GM23338 (cell line): ENCODE data around the gene RYR2. TPM values are rescaled to one million over a fixed set of nuclear protein-coding genes. Genes with fewer than 3 reads are reported as not detected.

Experiments
- ATAC-seq: fragments of 200-7000 bp; cut with Tn5 transposase; 3 replicates; pipeline ENCODE4 v1.9.1; 2020
- DNase-seq: peaks from one replicate; pipeline ENCODE4 v3.0.0-alpha.2; 2015; ENCODE audit warnings: low spot score
- H2AFZ ChIP-seq: fragments of 200-600 bp; sonication (generic); 2 replicates; pipeline ENCODE4 v1.8.0; 2016; ENCODE audit warnings: antibody characterized with exemption, mild to moderate bottlenecking, moderate library complexity
- H3F3A ChIP-seq: fragments of 200-600 bp; sonication (generic); replicated peaks from 2 replicates; pipeline ENCODE4 v1.8.0; 2017; ENCODE audit warnings: antibody characterized with exemption, mixed run types, low read depth
- H3K27ac ChIP-seq: fragments of 200-600 bp; sonication (generic); 2 replicates; pipeline ENCODE4 v1.6.1; 2016; ENCODE audit warnings: low read depth
- H3K27me3 ChIP-seq: fragments of 200-600 bp; sonication (generic); 2 replicates; pipeline ENCODE4 v1.8.0; 2016; ENCODE audit warnings: mild to moderate bottlenecking, mixed run types, moderate library complexity; ENCODE audit not compliant: insufficient read depth
- H3K36me3 ChIP-seq: fragments of 200-600 bp; sonication (generic); 2 replicates; pipeline ENCODE4 v1.8.0; 2016; ENCODE audit warnings: mild to moderate bottlenecking; ENCODE audit not compliant: insufficient read depth
- H3K4me1 ChIP-seq: fragments of 200-600 bp; sonication (generic); 2 replicates; pipeline ENCODE4 v1.8.0; 2016; ENCODE audit warnings: mild to moderate bottlenecking, moderate library complexity; ENCODE audit not compliant: insufficient read depth
- H3K4me2 ChIP-seq: fragments of 200-600 bp; sonication (generic); 2 replicates; pipeline ENCODE4 v1.7.1; 2017; ENCODE audit warnings: mixed run types
- H3K4me3 ChIP-seq: fragments of 200-600 bp; sonication (generic); 2 replicates; pipeline ENCODE4 v1.6.1; 2016; ENCODE audit warnings: mixed run types
- H3K79me2 ChIP-seq: fragments of 200-600 bp; sonication (generic); replicated peaks from 2 replicates; pipeline ENCODE4 v1.8.0; 2017; ENCODE audit warnings: mild to moderate bottlenecking; ENCODE audit not compliant: insufficient read depth
- H3K9me2 ChIP-seq: fragments of 200-600 bp; sonication (generic); 2 replicates; pipeline ENCODE4 v1.8.0; 2017; ENCODE audit not compliant: insufficient read depth
- H4K20me1 ChIP-seq: fragments of 200-600 bp; sonication (generic); replicated peaks from 2 replicates; pipeline ENCODE4 v1.8.0; 2017; ENCODE audit warnings: mild to moderate bottlenecking; ENCODE audit not compliant: insufficient read depth
- H3K27ac Mint-ChIP-seq: 2 replicates; pipeline ENCODE4 v1.8.0; 2020; ENCODE audit warnings: inconsistent platforms, mild to moderate bottlenecking, moderate library complexity, mixed read lengths
- H3K27me3 Mint-ChIP-seq: 3 replicates; pipeline ENCODE4 v1.8.0; 2022; ENCODE audit warnings: low read depth, mild to moderate bottlenecking, moderate library complexity, mixed read lengths, inconsistent platforms; ENCODE audit not compliant: insufficient read depth, poor library complexity
- H3K36me3 Mint-ChIP-seq: 3 replicates; pipeline ENCODE4 v1.8.0; 2021; ENCODE audit warnings: low read depth, mild to moderate bottlenecking, inconsistent platforms, moderate library complexity, mixed read lengths
- H3K4me1 Mint-ChIP-seq: 3 replicates; pipeline ENCODE4 v1.8.0; 2020; ENCODE audit warnings: mild to moderate bottlenecking, inconsistent platforms, mixed read lengths
- H3K4me3 Mint-ChIP-seq: 3 replicates; pipeline ENCODE4 v1.8.0; 2021; ENCODE audit warnings: moderate library complexity, mild to moderate bottlenecking, inconsistent platforms, mixed read lengths
- H3K9me3 Mint-ChIP-seq: 3 replicates; pipeline ENCODE4 v1.8.0; 2020; ENCODE audit warnings: moderate library complexity, mild to moderate bottlenecking, inconsistent platforms, mixed read lengths
- CREB1 ChIP-seq: fragments of 250-450 bp; sonication (Bioruptor Pico); IDR thresholded peaks from 2 replicates; pipeline ENCODE4 v1.5.0; 2020; ENCODE audit warnings: low read depth, mild to moderate bottlenecking, moderate library complexity
- EZH2 ChIP-seq: fragments of 200-600 bp; sonication (generic); IDR thresholded peaks from one replicate; pipeline ENCODE4 v1.8.0; 2017; ENCODE audit warnings: antibody characterized with exemption, mild to moderate bottlenecking, low read depth; ENCODE audit not compliant: unreplicated experiment
- EZH2phosphoT487 ChIP-seq: fragments of 200-600 bp; sonication (generic); IDR thresholded peaks from one replicate; pipeline ENCODE4 v1.8.1; 2018; ENCODE audit warnings: antibody characterized with exemption; ENCODE audit not compliant: unreplicated experiment
- JUNB ChIP-seq: IDR thresholded peaks from one replicate; pipeline ENCODE4 v1.6.1; 2016; ENCODE audit warnings: antibody characterized with exemption; ENCODE audit not compliant: unreplicated experiment
- NANOG ChIP-seq: IDR thresholded peaks from 2 replicates; pipeline ENCODE4 v1.6.1; 2016; ENCODE audit warnings: antibody characterized with exemption, borderline replicate concordance
- POLR2AphosphoS5 ChIP-seq: IDR thresholded peaks from 2 replicates; pipeline ENCODE4 v1.6.1; 2016; ENCODE audit warnings: antibody characterized with exemption, low read depth
- STAT1 ChIP-seq: IDR thresholded peaks from one replicate; pipeline ENCODE4 v1.6.1; 2016; ENCODE audit warnings: antibody characterized with exemption; ENCODE audit not compliant: unreplicated experiment
- ZNF114 ChIP-seq: fragments of 250-450 bp; sonication (Bioruptor Pico); IDR thresholded peaks from 2 replicates; pipeline ENCODE4 v1.5.0; 2020; ENCODE audit warnings: mild to moderate bottlenecking, moderate library complexity
- ZNF331 ChIP-seq: fragments of 250-450 bp; sonication (Bioruptor Pico); IDR thresholded peaks from 2 replicates; pipeline ENCODE4 v1.5.0; 2020; ENCODE audit warnings: low read depth, mild to moderate bottlenecking, moderate library complexity
- polyA plus RNA-seq: library from polyadenylated mRNA; unstranded; fragments of >200 nt; fragmentation: Nextera tagmentation; extraction: Ambion mirVana; gene quantifications from 2 replicates; pipeline ENCODE4 v1.2.1, GENCODE V29; 2016
- total RNA-seq: library from RNA; depleted of rRNA; stranded (reverse); fragments of >200 nt; shearing (Covaris generic); gene quantifications from 2 replicates; pipeline ENCODE4 v1.2.3, GENCODE V29; 2014
- TF ChIP-seq, protein P1 (sequence below): IDR thresholded peaks from 2 replicates; pipeline ENCODE4 v1.6.1; 2016; ENCODE audit warnings: antibody characterized with exemption
- TF ChIP-seq, protein P2 (sequence below): IDR thresholded peaks from one replicate; pipeline ENCODE4 v1.6.1; 2018; ENCODE audit warnings: antibody characterized with exemption; ENCODE audit not compliant: unreplicated experiment
- TF ChIP-seq, protein P3 (sequence below): fragments of 250-450 bp; sonication (Bioruptor Pico); IDR thresholded peaks from 2 replicates; pipeline ENCODE4 v1.5.0; 2020; ENCODE audit warnings: mild to moderate bottlenecking, moderate library complexity
- TF ChIP-seq, protein P4 (sequence below), 2 experiments: fragments of 200-600 bp in 1 of 2; sonication (generic) in 1 of 2; conservative IDR thresholded peaks; 2 replicates each; pipeline versions ENCODE4 v1.5.1 to v1.6.1; 2016 to 2017; ENCODE audit warnings: antibody characterized with exemption in 2 of 2, low read depth in 2 of 2, mild to moderate bottlenecking in 2 of 2, moderate library complexity in 1 of 2

RYR2 gene
- total and polyA plus RNA-seq, 2 experiments from 2014 or later, result 8.9 to 10.0 TPM

DNA sequence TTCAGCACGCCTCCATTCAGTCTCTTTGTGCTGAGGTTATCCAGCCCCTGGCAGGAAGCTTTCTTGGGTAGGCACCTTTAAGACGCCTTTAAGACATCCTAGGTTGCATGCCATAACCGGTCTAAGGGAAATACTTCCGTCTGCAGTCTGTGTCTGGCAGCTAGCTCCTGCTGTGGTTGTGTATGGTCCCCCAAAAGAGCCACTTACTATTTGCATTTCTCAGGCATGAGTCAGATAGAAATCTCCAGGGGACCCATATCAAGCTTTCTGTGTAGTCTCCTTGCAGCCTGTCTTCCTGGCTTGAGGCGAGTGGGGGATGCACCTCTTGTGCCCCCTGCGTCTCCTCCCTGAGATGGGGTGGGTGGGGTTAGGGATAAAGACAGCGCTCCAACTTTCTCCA, 10.0 kb upstream of the RYR2 start:
- TF ChIP-seq NANOG, result no peak
- TF ChIP-seq JUNB, result no peak
- TF ChIP-seq, protein P1, sequence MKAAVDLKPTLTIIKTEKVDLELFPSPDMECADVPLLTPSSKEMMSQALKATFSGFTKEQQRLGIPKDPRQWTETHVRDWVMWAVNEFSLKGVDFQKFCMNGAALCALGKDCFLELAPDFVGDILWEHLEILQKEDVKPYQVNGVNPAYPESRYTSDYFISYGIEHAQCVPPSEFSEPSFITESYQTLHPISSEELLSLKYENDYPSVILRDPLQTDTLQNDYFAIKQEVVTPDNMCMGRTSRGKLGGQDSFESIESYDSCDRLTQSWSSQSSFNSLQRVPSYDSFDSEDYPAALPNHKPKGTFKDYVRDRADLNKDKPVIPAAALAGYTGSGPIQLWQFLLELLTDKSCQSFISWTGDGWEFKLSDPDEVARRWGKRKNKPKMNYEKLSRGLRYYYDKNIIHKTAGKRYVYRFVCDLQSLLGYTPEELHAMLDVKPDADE, result no peak
- TF ChIP-seq, protein P2, sequence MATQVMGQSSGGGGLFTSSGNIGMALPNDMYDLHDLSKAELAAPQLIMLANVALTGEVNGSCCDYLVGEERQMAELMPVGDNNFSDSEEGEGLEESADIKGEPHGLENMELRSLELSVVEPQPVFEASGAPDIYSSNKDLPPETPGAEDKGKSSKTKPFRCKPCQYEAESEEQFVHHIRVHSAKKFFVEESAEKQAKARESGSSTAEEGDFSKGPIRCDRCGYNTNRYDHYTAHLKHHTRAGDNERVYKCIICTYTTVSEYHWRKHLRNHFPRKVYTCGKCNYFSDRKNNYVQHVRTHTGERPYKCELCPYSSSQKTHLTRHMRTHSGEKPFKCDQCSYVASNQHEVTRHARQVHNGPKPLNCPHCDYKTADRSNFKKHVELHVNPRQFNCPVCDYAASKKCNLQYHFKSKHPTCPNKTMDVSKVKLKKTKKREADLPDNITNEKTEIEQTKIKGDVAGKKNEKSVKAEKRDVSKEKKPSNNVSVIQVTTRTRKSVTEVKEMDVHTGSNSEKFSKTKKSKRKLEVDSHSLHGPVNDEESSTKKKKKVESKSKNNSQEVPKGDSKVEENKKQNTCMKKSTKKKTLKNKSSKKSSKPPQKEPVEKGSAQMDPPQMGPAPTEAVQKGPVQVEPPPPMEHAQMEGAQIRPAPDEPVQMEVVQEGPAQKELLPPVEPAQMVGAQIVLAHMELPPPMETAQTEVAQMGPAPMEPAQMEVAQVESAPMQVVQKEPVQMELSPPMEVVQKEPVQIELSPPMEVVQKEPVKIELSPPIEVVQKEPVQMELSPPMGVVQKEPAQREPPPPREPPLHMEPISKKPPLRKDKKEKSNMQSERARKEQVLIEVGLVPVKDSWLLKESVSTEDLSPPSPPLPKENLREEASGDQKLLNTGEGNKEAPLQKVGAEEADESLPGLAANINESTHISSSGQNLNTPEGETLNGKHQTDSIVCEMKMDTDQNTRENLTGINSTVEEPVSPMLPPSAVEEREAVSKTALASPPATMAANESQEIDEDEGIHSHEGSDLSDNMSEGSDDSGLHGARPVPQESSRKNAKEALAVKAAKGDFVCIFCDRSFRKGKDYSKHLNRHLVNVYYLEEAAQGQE, result no peak
- TF ChIP-seq POLR2AphosphoS5, result no peak
- TF ChIP-seq, protein P3, sequence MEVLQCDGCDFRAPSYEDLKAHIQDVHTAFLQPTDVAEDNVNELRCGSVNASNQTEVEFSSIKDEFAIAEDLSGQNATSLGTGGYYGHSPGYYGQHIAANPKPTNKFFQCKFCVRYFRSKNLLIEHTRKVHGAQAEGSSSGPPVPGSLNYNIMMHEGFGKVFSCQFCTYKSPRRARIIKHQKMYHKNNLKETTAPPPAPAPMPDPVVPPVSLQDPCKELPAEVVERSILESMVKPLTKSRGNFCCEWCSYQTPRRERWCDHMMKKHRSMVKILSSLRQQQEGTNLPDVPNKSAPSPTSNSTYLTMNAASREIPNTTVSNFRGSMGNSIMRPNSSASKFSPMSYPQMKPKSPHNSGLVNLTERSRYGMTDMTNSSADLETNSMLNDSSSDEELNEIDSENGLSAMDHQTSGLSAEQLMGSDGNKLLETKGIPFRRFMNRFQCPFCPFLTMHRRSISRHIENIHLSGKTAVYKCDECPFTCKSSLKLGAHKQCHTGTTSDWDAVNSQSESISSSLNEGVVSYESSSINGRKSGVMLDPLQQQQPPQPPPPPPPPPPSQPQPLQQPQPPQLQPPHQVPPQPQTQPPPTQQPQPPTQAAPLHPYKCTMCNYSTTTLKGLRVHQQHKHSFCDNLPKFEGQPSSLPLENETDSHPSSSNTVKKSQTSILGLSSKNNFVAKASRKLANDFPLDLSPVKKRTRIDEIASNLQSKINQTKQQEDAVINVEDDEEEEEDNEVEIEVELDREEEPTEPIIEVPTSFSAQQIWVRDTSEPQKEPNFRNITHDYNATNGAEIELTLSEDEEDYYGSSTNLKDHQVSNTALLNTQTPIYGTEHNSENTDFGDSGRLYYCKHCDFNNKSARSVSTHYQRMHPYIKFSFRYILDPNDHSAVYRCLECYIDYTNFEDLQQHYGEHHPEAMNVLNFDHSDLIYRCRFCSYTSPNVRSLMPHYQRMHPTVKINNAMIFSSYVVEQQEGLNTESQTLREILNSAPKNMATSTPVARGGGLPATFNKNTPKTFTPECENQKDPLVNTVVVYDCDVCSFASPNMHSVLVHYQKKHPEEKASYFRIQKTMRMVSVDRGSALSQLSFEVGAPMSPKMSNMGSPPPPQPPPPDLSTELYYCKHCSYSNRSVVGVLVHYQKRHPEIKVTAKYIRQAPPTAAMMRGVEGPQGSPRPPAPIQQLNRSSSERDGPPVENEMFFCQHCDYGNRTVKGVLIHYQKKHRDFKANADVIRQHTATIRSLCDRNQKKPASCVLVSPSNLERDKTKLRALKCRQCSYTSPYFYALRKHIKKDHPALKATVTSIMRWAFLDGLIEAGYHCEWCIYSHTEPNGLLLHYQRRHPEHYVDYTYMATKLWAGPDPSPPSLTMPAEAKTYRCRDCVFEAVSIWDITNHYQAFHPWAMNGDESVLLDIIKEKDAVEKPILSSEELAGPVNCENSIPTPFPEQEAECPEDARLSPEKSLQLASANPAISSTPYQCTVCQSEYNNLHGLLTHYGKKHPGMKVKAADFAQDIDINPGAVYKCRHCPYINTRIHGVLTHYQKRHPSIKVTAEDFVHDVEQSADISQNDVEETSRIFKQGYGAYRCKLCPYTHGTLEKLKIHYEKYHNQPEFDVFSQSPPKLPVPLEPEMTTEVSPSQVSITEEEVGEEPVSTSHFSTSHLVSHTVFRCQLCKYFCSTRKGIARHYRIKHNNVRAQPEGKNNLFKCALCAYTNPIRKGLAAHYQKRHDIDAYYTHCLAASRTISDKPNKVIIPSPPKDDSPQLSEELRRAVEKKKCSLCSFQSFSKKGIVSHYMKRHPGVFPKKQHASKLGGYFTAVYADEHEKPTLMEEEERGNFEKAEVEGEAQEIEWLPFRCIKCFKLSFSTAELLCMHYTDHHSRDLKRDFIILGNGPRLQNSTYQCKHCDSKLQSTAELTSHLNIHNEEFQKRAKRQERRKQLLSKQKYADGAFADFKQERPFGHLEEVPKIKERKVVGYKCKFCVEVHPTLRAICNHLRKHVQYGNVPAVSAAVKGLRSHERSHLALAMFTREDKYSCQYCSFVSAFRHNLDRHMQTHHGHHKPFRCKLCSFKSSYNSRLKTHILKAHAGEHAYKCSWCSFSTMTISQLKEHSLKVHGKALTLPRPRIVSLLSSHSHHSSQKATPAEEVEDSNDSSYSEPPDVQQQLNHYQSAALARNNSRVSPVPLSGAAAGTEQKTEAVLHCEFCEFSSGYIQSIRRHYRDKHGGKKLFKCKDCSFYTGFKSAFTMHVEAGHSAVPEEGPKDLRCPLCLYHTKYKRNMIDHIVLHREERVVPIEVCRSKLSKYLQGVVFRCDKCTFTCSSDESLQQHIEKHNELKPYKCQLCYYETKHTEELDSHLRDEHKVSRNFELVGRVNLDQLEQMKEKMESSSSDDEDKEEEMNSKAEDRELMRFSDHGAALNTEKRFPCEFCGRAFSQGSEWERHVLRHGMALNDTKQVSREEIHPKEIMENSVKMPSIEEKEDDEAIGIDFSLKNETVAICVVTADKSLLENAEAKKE (CRISPR knock-in tag), result no peak; the same call in 1 of the 2 replicates
- TF ChIP-seq EZH2, result no peak
- TF ChIP-seq, protein P4, sequence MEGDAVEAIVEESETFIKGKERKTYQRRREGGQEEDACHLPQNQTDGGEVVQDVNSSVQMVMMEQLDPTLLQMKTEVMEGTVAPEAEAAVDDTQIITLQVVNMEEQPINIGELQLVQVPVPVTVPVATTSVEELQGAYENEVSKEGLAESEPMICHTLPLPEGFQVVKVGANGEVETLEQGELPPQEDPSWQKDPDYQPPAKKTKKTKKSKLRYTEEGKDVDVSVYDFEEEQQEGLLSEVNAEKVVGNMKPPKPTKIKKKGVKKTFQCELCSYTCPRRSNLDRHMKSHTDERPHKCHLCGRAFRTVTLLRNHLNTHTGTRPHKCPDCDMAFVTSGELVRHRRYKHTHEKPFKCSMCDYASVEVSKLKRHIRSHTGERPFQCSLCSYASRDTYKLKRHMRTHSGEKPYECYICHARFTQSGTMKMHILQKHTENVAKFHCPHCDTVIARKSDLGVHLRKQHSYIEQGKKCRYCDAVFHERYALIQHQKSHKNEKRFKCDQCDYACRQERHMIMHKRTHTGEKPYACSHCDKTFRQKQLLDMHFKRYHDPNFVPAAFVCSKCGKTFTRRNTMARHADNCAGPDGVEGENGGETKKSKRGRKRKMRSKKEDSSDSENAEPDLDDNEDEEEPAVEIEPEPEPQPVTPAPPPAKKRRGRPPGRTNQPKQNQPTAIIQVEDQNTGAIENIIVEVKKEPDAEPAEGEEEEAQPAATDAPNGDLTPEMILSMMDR (conservative IDR thresholded peaks at IDR 0.05; ENCODE audit: low read depth in 2 of 2), result no peak
- no peak for TF ChIP-seq CREB1 (CRISPR knock-in tag)
- TF ChIP-seq ZNF114 (CRISPR knock-in tag), result no peak
- no peak for TF ChIP-seq ZNF331 (CRISPR knock-in tag)
- no peak for TF ChIP-seq STAT1
- TF ChIP-seq EZH2phosphoT487, result no peak
- Histone ChIP-seq H3K4me3 (no peak overlapping the region), H3K4me1 (peaks cover 13% of the 10 kb centered on the region), H4K20me1 (no peaks in the 10 kb centered on the region), H3K9me2 (peaks cover 6% of the 10 kb centered on the region; the same call in 1 of the 2 replicates), H3K27me3 (no peaks in the 10 kb centered on the region), H2AFZ (peak overlapping the region; percentile 73), H3K27ac (no peak overlapping the region), H3K4me2 (peak overlapping the region; percentile 33), H3F3A (no peaks in the 10 kb centered on the region; the same call in 1 of the 2 replicates), H3K79me2 (no peaks in the 10 kb centered on the region), H3K36me3 (no peaks in the 10 kb centered on the region)
- peaks cover 9% of the 10 kb centered on the region for H3K27me3 Mint-ChIP-seq
- H3K27ac Mint-ChIP-seq, result peak overlapping the region; percentile 50; the same call in 1 of the 2 replicates
- no peaks in the 10 kb centered on the region; the same call in 2 of the 3 replicates for H3K9me3 Mint-ChIP-seq
- DNase-seq, result peak; percentile 44
- no peak overlapping the region for H3K4me3 Mint-ChIP-seq
- peaks cover 25% of the 10 kb centered on the region for H3K4me1 Mint-ChIP-seq
- ATAC-seq, result peak; percentile 84
- H3K36me3 Mint-ChIP-seq, result no peaks in the 10 kb centered on the region
